HG03025 (cell line): ENCODE data around the gene LLGL1.

Source experiments
- ATAC-seq: cut with Tn5 transposase; IDR thresholded peaks from one replicate; pipeline ENCODE4 v1.9.1; 2021; ENCODE audit warnings: mild to moderate bottlenecking, moderate library complexity; ENCODE audit not compliant: unreplicated experiment, low FRiP score

The LLGL1 gene

GRCh38 chr17:18263885-18264682 lies 38.6 kb downstream of the LLGL1 start:
- ATAC-seq, result no peak

- ATAC-seq, result no peak
Measured at GRCh38 chr17:18267366-18267765, 41.9 kb downstream of the LLGL1 start.

- ATAC-seq, result no peak
Measured at GRCh38 chr17:18267927-18268711, 42.7 kb downstream of the LLGL1 start.

GRCh38 chr17:18270046-18270931 lies 44.9 kb downstream of the LLGL1 start:
- ATAC-seq, result no peak

- no peak for ATAC-seq
Measured at GRCh38 chr17:18277076-18277475, 51.6 kb downstream of the LLGL1 start.

GRCh38 chr17:18278867-18279266 lies 53.4 kb downstream of the LLGL1 start:
- ATAC-seq, result no peak

- ATAC-seq, result no peak
Measured at GRCh38 chr17:18280249-18280648, 54.8 kb downstream of the LLGL1 start.

- ATAC-seq, result no peak
Measured at GRCh38 chr17:18280766-18281371, 55.4 kb downstream of the LLGL1 start.

- ATAC-seq, result no peak
Measured at GRCh38 chr17:18281788-18282187, 56.4 kb downstream of the LLGL1 start.

DNA sequence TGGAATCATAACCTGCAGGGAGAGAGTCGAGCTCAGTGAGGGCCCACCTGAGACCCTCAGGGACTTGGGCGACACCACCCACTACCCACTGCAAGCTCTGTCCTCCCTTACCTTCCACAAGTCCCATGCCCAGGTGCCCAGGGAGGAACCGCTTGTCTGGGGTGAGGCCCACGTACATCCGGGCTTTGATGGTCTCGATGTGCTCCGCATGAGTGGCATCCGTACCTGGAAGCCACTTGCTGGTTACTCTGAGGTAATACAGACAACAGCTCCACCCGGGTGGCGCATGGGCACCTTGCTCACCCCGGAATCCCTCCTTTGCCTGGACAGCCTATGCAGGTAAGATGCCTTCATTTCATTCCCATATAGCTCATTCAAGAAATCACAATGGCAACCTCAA lies 59.9 kb downstream of the LLGL1 start:
- no peak for ATAC-seq

- no peak for ATAC-seq
Measured at GRCh38 chr17:18291718-18292540, 66.5 kb downstream of the LLGL1 start.
